Hepatic stellate cell (primary cell): ENCODE data around the gene SNX32.
A peak's percentile ranks its signal among the peaks of the same experiment; 100 is the strongest.

Experiments used
- DNase-seq: peaks from one replicate; pipeline ENCODE4 v3.0.0; 2011; ENCODE audit warnings: low spot score

Gene SNX32

GRCh38 chr11:65797711-65798110, 36.1 kb upstream of the SNX32 start:
- no peak for DNase-seq

DNA sequence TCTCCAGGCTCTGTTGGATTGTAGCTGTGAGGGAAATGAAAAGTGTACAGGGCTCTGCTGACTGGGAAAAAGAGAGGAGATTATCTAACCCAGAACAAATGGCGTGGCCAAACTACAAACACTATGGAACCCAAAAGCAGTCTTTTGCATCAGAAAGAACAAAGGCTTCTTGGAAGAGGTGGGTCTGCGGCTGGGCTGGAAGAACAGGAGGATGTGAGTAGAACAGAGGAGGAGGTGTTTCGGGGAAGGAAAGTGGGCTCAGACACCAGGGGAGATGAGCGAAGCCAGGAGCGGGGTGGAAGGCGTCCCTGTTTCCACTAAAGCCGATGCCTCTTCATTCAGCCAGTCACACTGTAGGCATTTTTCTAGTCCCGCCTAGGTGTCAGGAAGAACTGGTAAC, 34.9 kb upstream of the SNX32 start:
- DNase-seq, result no peak

GRCh38 chr11:65801153-65801987, 32.4 kb upstream of the SNX32 start:
- DNase-seq, result no peak

DNA sequence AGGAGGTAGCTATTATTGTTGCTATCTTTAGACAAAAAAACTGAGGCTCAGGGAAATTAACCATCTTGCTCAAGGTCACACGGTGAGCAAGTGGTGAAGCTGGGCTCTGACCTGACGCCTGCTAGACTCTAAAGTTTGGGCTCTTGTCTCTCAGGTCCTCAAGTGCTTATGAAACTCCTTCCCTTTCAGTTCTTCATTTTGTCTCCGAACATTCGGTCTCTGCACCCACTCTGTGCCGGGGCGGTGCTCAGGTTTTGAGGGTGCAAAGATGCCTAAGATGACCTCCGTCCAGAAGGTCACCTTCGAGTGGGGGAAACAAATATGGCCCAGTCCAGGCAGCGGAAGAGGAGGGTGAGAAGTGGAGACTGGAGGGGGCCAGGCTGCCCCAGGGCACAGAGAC, 30.9 kb upstream of the SNX32 start:
- no peak for DNase-seq

- DNase-seq, result no peak
These were observed 29.8 kb upstream of the SNX32 start for GRCh38 chr11:65803797-65804492.

- DNase-seq, result no peak
These were observed 26.8 kb upstream of the SNX32 start for GRCh38 chr11:65806979-65807378.

- DNase-seq, result no peak
These were observed 24.9 kb upstream of the SNX32 start for GRCh38 chr11:65808744-65809341.

GRCh38 chr11:65809496-65809895, 24.3 kb upstream of the SNX32 start:
- no peak for DNase-seq

DNA sequence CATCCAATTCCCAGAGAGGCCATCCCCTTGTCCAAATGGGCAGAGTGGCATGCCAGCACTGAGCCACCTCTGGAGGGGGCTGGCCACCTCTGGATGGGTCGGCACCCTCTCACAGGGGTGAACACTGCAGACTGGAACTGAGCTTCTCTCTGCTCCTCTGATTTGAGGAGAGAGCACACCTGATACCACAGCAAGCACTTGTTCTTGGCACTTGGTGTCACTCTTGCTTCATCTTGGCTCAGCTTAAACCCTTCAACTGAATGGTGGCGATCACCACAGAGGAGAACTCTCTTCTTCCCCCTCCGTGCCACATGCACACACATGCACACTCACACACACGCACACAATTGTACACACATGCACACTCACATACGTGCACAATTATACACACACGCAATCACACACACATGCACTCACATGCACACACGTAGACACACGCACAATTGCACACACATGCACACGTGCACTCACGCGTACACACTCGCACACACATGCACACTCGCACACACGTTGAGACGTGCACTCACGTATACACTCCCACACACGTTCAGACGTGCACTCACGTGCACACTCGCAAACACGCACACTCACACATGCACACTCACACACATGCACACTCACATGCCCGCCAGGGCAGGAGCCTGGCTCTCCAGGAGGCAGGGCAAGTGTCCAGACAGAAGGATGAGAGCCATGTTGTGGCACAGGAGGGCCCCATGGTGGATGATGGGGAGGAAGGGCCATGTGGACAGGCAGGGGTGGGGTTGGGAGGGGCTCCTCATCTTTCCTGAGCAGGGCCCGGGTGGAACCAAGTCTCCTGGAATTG, 23.5 kb upstream of the SNX32 start:
- DNase-seq, result no peak

DNA sequence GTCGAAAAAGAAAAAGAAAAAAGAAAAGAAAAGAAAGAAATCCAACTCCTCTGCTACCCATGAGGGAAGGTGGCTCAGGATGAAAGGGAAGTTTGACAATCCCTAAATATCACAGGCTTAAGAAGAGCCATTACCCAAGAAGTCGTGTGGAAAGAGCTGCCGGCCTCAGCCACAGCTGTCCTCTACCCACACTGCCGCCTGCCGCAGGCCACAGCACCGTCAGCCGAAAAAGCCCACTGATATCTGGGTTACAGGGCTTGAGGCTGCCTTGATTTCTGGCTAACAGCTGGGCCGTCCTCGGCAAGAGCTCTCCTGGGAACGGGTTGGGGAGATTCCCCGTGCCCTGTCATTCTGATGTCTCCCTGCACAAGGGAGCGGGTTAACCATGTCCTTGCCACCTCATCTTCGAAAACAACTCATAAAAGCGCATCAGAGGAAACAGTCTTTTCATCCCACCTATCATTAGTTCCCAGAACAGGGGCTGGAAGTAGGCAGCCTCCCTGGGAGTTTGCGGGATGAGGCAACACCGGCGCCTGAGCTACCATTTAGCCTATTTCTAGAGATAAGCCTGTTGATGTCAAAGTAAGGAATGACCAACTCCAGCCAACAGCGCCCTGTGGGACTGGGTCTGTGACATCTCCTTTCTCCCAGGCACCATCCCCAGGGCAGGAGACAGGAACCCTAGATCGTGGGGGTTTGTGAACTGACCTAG, 21.8 kb upstream of the SNX32 start:
- DNase-seq, result no peak

DNA sequence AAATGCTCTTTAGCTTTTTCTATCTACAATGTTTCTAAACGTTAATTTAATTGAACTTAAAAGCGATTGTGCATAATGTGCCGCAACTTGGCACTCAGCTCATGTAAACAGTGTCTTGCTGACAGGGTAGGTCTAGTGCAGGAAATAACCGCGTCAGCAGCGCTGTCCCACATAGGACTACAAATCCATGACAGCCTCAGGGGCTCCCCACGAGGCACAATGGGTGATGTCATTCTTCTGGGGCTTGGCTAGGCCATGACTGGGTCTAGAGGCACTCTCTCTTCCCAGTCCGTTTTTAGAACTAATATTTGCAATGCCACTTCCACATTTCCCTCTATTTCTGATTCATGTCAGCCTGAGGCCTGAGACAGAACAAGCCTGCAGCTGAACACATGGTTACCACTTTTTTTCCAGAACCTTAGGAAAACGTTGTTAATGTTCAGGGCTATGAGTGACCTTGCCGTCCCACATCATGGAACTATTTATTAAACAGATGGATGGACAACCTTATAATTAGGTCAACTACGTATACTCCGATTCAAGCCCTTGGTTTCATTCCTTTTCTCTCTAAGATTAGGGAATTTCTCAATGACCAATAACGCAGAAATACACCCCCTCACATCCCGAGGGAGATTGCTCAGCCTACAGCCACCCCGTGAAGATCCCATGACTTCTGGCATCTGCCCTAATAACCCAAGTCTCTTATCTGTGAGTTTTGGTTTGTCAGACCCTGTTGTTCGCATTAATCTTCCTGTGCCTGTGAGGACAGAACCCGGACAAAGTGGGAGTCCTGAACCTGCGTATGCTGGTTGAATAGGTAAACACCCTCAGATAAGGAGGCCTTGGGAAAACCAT, 19.4 kb upstream of the SNX32 start:
- DNase-seq, result no peak

DNA sequence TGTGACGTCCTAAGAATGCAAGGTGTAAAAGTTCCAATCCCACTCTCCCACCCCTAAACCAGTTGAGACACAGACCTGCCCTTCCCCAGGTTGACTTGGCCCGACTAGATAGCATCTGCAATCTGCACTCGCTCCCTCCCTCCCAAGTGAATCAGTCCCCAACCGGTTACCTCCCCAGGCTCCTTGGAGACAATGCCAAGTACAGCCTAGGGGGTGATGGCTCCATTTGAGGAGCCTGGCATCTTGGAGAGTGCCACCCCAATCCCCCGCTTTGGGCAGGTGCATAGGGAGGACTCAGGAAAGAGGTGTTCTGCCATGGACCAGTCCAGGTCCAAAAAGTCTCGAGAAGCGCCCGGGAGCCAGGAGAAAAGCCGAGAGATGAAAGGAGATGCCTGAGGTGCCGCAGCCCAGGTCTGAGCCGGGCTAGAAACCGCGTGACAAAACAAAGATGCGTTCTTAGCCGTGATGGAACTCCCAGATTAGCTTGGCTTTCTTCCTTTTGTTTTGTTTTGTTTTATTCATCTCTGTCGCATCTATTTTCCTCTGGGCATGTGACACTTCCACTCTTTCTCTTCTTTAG, 18.7 kb upstream of the SNX32 start:
- DNase-seq, result no peak

DNA sequence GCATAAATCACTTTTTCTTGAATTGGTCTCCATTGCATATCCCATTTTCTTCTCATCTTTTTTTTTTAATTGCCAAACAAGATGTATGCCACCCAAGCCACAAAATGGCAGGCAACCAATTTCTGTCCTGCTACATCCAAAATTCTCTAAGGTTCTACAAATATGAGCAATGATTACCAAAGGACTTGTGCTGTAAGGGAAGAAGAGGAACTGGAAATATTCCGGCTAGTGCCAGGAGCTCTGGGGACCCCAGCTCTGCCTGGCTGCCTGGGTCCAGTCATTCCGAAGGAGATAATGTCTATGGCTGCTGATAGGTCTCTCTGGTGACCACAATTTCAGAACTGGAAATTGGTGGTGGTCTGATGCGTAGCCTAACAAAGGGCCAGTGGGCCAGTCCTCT, 17.1 kb upstream of the SNX32 start:
- DNase-seq, result no peak

DNA sequence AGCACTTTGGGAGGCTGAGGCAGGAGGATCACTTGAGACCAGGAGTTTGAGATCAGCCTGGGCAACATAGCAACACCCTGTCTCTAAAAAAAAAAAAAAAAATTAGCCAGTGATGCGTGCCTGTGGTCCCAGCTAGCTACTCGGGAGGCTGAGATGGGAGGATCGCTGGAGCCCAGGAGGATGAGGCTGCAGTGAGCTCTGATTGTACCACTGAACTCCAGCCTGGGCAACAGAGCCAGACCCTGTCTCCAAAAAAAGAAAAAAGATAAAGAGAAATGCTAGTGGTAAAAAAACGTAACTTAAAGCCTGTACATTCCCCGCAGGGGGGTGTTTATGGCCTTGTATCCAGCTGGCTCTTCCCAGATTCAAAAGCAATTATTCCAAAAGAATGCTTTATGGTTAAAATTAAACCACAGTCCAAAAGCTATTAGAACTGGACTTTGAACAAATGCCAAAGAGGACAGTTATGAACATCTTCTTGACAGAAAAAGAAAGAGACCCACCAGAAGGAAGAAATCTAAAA, 16.4 kb upstream of the SNX32 start:
- DNase-seq, result no peak

- DNase-seq, result peak; percentile 88
These were observed 15.7 kb upstream of the SNX32 start for GRCh38 chr11:65817835-65818680.

DNA sequence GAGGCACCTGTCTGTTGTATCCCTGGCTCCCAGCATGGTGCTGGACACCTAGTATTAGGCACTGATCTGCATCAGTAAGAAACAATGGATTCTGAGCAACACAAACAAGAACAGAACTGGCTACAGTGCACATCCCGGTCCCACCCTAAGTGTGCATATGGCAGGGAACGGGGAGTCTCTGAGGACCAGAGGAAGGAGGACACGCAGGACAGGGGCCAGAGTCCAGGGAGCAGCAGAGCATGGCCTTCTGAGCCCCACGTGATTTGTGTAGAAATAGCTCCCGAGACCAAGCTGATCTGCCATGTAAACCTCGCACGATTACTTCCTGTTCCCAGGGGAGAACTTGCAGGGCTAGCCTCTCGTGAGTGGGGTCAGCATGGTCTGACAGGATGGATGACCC, 12.7 kb upstream of the SNX32 start:
- DNase-seq, result no peak

DNA sequence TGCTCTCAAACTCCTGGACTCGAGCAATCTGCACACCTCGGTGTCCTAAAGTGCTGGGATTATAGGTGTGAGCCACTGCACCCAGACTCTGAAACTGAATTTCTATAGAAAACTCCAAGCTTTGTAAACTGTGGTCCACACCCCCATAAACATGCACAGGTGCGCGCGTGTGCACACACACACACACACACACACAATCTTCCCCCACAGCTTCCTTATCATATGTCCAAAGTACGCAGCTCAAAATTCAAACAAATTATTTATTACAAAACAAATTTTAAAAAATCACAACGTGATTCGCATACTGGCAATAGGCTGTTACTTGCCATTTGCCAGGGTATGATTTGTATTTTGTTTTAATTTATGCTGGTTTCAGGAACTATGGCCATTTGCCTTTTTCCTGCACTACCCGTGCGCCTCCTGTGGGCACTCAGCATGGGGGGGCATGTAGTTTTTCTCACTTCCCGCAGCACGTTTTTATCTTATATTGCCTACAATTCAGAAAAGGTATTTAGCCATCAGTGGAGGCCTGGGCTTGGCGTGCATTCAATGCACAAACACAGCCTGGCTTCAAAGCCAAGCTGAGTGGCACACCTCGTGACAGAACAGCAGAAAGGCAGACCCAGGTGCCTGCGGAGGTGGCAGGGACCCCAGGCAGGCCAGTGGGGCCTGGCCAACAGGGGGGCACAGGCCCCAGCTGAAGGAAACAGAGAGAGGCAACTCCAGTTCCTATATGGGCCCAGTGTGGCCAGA, 10.8 kb upstream of the SNX32 start:
- DNase-seq, result no peak

GRCh38 chr11:65826984-65827735, 6.6 kb upstream of the SNX32 start:
- DNase-seq, result no peak
